ENCODE data around the gene NPAS1.

- no peak for TF ChIP-seq GATA2 (IDR thresholded peaks at IDR 0.05; ENCODE audit: low read depth, low read length)
- TF ChIP-seq GATA3 (IDR thresholded peaks at IDR 0.05; ENCODE audit: low read depth, low read length) = no peak
Measured at GRCh38 chr19:47094557-47095475, 75.2 kb downstream of the NPAS1 start.

Data from SH-SY5Y (cell line).